GM23248 (cell line): ENCODE measurements around the gene GBGT1. TPM values are rescaled to one million over a fixed set of nuclear protein-coding genes. Genes with fewer than 3 reads are reported as not detected.

Experiments used
- DNase-seq: peaks from one replicate; pipeline ENCODE4 v3.0.0-alpha.2; 2015
- H2AFZ ChIP-seq: fragments of 200-600 bp; sonication (generic); 2 replicates; pipeline ENCODE4 v1.6.1; 2016; ENCODE audit warnings: antibody characterized with exemption
- H3F3A ChIP-seq: fragments of 200-600 bp; sonication (generic); 2 replicates; pipeline ENCODE4 v1.6.1; 2016; ENCODE audit warnings: mild to moderate bottlenecking, antibody characterized with exemption, mixed run types; ENCODE audit not compliant: insufficient read depth
- H3K27ac ChIP-seq: fragments of 200-600 bp; sonication (generic); 2 replicates; pipeline ENCODE4 v1.5.1; 2016; ENCODE audit warnings: mild to moderate bottlenecking
- H3K27me3 ChIP-seq: fragments of 200-600 bp; sonication (generic); replicated peaks from 2 replicates; pipeline ENCODE4 v1.6.1; 2016; ENCODE audit warnings: mild to moderate bottlenecking; ENCODE audit not compliant: insufficient read depth
- H3K36me3 ChIP-seq: fragments of 200-600 bp; sonication (generic); 2 replicates; pipeline ENCODE4 v1.6.1; 2016; ENCODE audit warnings: low read depth, mild to moderate bottlenecking
- H3K4me1 ChIP-seq: fragments of 200-600 bp; sonication (generic); 2 replicates; pipeline ENCODE4 v1.6.1; 2016; ENCODE audit warnings: mild to moderate bottlenecking; ENCODE audit not compliant: insufficient read depth
- H3K4me2 ChIP-seq: fragments of 200-600 bp; sonication (generic); one replicate; pipeline ENCODE4 v1.6.1; 2016; ENCODE audit warnings: mild to moderate bottlenecking; ENCODE audit not compliant: unreplicated experiment
- H3K4me3 ChIP-seq: fragments of 200-600 bp; sonication (generic); 2 replicates; pipeline ENCODE4 v1.5.1; 2016; ENCODE audit warnings: mild to moderate bottlenecking
- H3K79me2 ChIP-seq: fragments of 200-600 bp; sonication (generic); 2 replicates; pipeline ENCODE4 v1.6.1; 2016; ENCODE audit warnings: mild to moderate bottlenecking; ENCODE audit not compliant: insufficient read depth
- H3K9ac ChIP-seq: fragments of 200-600 bp; sonication (generic); 2 replicates; pipeline ENCODE4 v1.6.1; 2016; ENCODE audit warnings: mild to moderate bottlenecking
- H3K9me2 ChIP-seq: fragments of 200-600 bp; sonication (generic); 2 replicates; pipeline ENCODE4 v1.6.1; 2016; ENCODE audit warnings: mixed run types, mild to moderate bottlenecking, moderate library complexity; ENCODE audit not compliant: insufficient read depth
- H3K9me3 ChIP-seq: fragments of 200-600 bp; sonication (generic); one replicate; pipeline ENCODE4 v1.6.1; 2017; ENCODE audit warnings: low read depth
- H4K20me1 ChIP-seq: fragments of 200-600 bp; sonication (generic); 2 replicates; pipeline ENCODE4 v1.6.0; 2016; ENCODE audit not compliant: insufficient read depth
- EZH2 ChIP-seq: fragments of 200-600 bp; sonication (generic); IDR thresholded peaks from 2 replicates; pipeline ENCODE4 v1.6.1; 2018; ENCODE audit warnings: antibody characterized with exemption, mild to moderate bottlenecking; ENCODE audit not compliant: insufficient read depth, poor library complexity, severe bottlenecking
- EZH2phosphoT487 ChIP-seq: fragments of 200-600 bp; sonication (generic); IDR thresholded peaks from 2 replicates; pipeline ENCODE4 v1.6.1; 2018; ENCODE audit warnings: antibody characterized with exemption, moderate library complexity, mild to moderate bottlenecking, low read depth; ENCODE audit not compliant: insufficient read depth
- WGBS, 2 experiments: methylation state at CpG; one replicate each; pipeline ENCODE4 v1.1.6; 2015 to 2017; ENCODE audit warnings: low lambda C conversion rate in 2 of 2, low coverage in 1 of 2; ENCODE audit errors: missing lambda C conversion rate in 2 of 2; 5-methylcytosine and 5-hydroxymethylcytosine counted together
- in situ Hi-C: fragments of 300-500 bp; cut with MboI; formaldehyde crosslinking; loops from 2 replicates; pipeline ENCODE4 v1.15.0; 2020
- polyA plus RNA-seq: library from polyadenylated mRNA; unstranded; fragments of >200 nt; fragmentation: Nextera tagmentation; extraction: Ambion mirVana; gene quantifications from 2 replicates; pipeline ENCODE4 v1.2.1, GENCODE V29; 2016
- total RNA-seq: library from RNA; depleted of rRNA; stranded (reverse); fragments of >200 nt; shearing (Covaris generic); gene quantifications from 2 replicates; pipeline ENCODE4 v1.2.3, GENCODE V29; 2014

Gene GBGT1
- total and polyA plus RNA-seq, 2 experiments from 2014 or later, result 0.95 to 3.1 TPM

- Histone ChIP-seq H3K9me2 (no peaks in the 10 kb centered on the region), H2AFZ (peak overlapping the region; percentile 76), H3F3A (0 out of 2 replicates have a peak, but pooled peaks cover 6% of the 10 kb centered on the region), H3K9me3 (no peaks in the 10 kb centered on the region), H3K27me3 (no peaks in the 10 kb centered on the region), H3K27ac (peak overlapping the region; percentile 73), H3K4me2 (peak overlapping the region; percentile 95), H4K20me1 (no peaks in the 10 kb centered on the region), H3K4me1 (peaks cover 5% of the 10 kb centered on the region), H3K79me2 (peaks cover 29% of the 10 kb centered on the region), H3K36me3 (no peaks in the 10 kb centered on the region), H3K9ac (peak overlapping the region; percentile 88), H3K4me3 (peak overlapping the region; percentile 80)
- WGBS, 2 experiments, result 0 to 2% methylated on average over 41 to 63 of the region's 65 CpGs
- in situ Hi-C loops, result loop anchor here (5.0 to 10.0 kb wide), 2 partner anchors 41 to 104 kb away; no protein-coding TSS in a partner anchor
- TF ChIP-seq EZH2 (no peak), EZH2phosphoT487 (no peak)
- DNase-seq, result peak; percentile 70
Observed at GRCh38 chr9:133148199-133149129, 15.2 kb downstream of the GBGT1 start.

GRCh38 chr9:133147412-133148198, 16.1 kb downstream of the GBGT1 start:
- Histone ChIP-seq H3K27me3 (no peaks in the 10 kb centered on the region), H3F3A (0 out of 2 replicates have a peak, but pooled peaks cover 6% of the 10 kb centered on the region), H3K27ac (peak overlapping the region; percentile 73), H2AFZ (peak overlapping the region; percentile 76), H3K4me3 (peak overlapping the region; percentile 80), H3K9me3 (no peaks in the 10 kb centered on the region), H3K9ac (peak overlapping the region; percentile 88), H4K20me1 (no peaks in the 10 kb centered on the region), H3K4me2 (peak overlapping the region; percentile 95), H3K36me3 (no peaks in the 10 kb centered on the region), H3K79me2 (peaks cover 38% of the 10 kb centered on the region), H3K4me1 (peaks cover 5% of the 10 kb centered on the region), H3K9me2 (no peaks in the 10 kb centered on the region)
- in situ Hi-C loops, result loop anchor here (5.0 to 10.0 kb wide), 2 partner anchors 40 to 103 kb away; no protein-coding TSS in a partner anchor
- TF ChIP-seq EZH2phosphoT487, result no peak
- TF ChIP-seq EZH2, result no peak
- WGBS, 2 experiments, result 7 to 12% methylated on average over 13 to 14 of the region's 14 CpGs
- peak; percentile 64 for DNase-seq

- H3K9me3 ChIP-seq, result no peaks in the 10 kb centered on the region
- H3K4me1 ChIP-seq, result peaks cover 5% of the 10 kb centered on the region
- H4K20me1 ChIP-seq, result no peaks in the 10 kb centered on the region
- in situ Hi-C loops, result loop anchor here (5.0 to 10.0 kb wide), 2 partner anchors 40 to 102 kb away; no protein-coding TSS in a partner anchor
- no peak overlapping the region for H2AFZ ChIP-seq
- no peaks in the 10 kb centered on the region for H3K27me3 ChIP-seq
- no peak overlapping the region for H3K4me3 ChIP-seq
- no peak for TF ChIP-seq EZH2phosphoT487
- no peak for TF ChIP-seq EZH2
- no peak overlapping the region for H3K4me2 ChIP-seq
- no peaks in the 10 kb centered on the region for H3K9me2 ChIP-seq
- no peaks in the 10 kb centered on the region for H3K36me3 ChIP-seq
- H3F3A ChIP-seq, result 0 out of 2 replicates have a peak, but pooled peaks cover 6% of the 10 kb centered on the region
- no peak for DNase-seq
- H3K79me2 ChIP-seq, result peaks cover 45% of the 10 kb centered on the region
- no peak overlapping the region; the same call in 1 of the 2 replicates for H3K9ac ChIP-seq
- 63% methylated on average over 7 of the region's 7 CpGs for WGBS, 2 experiments
- no peak overlapping the region for H3K27ac ChIP-seq
Observed at GRCh38 chr9:133146746-133147411, 16.8 kb downstream of the GBGT1 start.
